ENCODE data around the gene CELF4. TPM values are rescaled to one million over a fixed set of nuclear protein-coding genes. Genes with fewer than 3 reads are reported as not detected.
A peak's percentile ranks its signal among the peaks of the same experiment; 100 is the strongest.

CELF4 gene
- total RNA-seq, 3 donors from 2014 or later (not counting 1 experiment from before 2014, with no cell fraction given) = not detected

GRCh38 chr18:37258819-37259218 lies 306.8 kb downstream of the CELF4 start:
- no peaks in the 10 kb centered on the region for H3K9me3 ChIP-seq (ENCODE audit: control insufficient read depth, insufficient read depth, low read length)
- H3K4me1 ChIP-seq (ENCODE audit: control insufficient read depth, insufficient read depth, low read length) = no peaks in the 10 kb centered on the region
- WGBS (ENCODE audit: insufficient coverage) = 59% methylated on average over 11 of the region's 11 CpGs
- H3K36me3 ChIP-seq (ENCODE audit: control insufficient read depth, insufficient read depth, low read length) = no peaks in the 10 kb centered on the region
- intact Hi-C loops (cut with micrococcal nuclease) = no loop called here
- H3K27ac ChIP-seq (ENCODE audit: low read length) = no peak overlapping the region
- H3K27me3 ChIP-seq (ENCODE audit: control insufficient read depth, insufficient read depth, low read length) = peaks cover 2% of the 10 kb centered on the region
- H3K27me3 Mint-ChIP-seq (ENCODE audit: low read depth in 2 of 2) = peaks cover 22 to 24% of the 10 kb centered on the region in 2 donors
- no peak overlapping the region for H3K4me3 ChIP-seq (ENCODE audit: low read length)
- ATAC-seq (no peak), DNase-seq (no peak)
- H3K4me1 Mint-ChIP-seq = peaks cover 0 to 4% of the 10 kb centered on the region in 2 donors
- no peak overlapping the region for H3K4me3 Mint-ChIP-seq
- no peak for TF ChIP-seq CTCF (IDR thresholded peaks at IDR 0.05)
- H3K36me3 Mint-ChIP-seq = no peaks in the 10 kb centered on the region
- no peak overlapping the region for H3K27ac Mint-ChIP-seq
- H3K9me3 Mint-ChIP-seq = no peaks in the 10 kb centered on the region

GRCh38 chr18:37258131-37258530 lies 307.5 kb downstream of the CELF4 start:
- H3K9me3 ChIP-seq (ENCODE audit: control insufficient read depth, insufficient read depth, low read length) = no peaks in the 10 kb centered on the region
- intact Hi-C loops (cut with micrococcal nuclease) = no loop called here
- no peak overlapping the region for H3K4me3 Mint-ChIP-seq
- TF ChIP-seq CTCF (IDR thresholded peaks at IDR 0.05) = no peak
- 38% methylated on average over 9 of the region's 9 CpGs for WGBS (ENCODE audit: insufficient coverage)
- no peaks in the 10 kb centered on the region for H3K4me1 ChIP-seq (ENCODE audit: control insufficient read depth, insufficient read depth, low read length)
- ATAC-seq (no peak), DNase-seq (no peak)
- peaks cover 2% of the 10 kb centered on the region for H3K27me3 ChIP-seq (ENCODE audit: control insufficient read depth, insufficient read depth, low read length)
- H3K4me3 ChIP-seq (ENCODE audit: low read length) = no peak overlapping the region
- H3K36me3 ChIP-seq (ENCODE audit: control insufficient read depth, insufficient read depth, low read length) = no peaks in the 10 kb centered on the region
- H3K27me3 Mint-ChIP-seq (ENCODE audit: low read depth in 2 of 2) = peaks cover 22 to 24% of the 10 kb centered on the region in 2 donors
- H3K9me3 Mint-ChIP-seq = no peaks in the 10 kb centered on the region
- no peak overlapping the region for H3K27ac ChIP-seq (ENCODE audit: low read length)
- peaks cover 0 to 4% of the 10 kb centered on the region in 2 donors for H3K4me1 Mint-ChIP-seq
- no peak overlapping the region for H3K27ac Mint-ChIP-seq
- no peaks in the 10 kb centered on the region for H3K36me3 Mint-ChIP-seq

GRCh38 chr18:37254973-37255372 lies 310.6 kb downstream of the CELF4 start:
- no peak for TF ChIP-seq CTCF (IDR thresholded peaks at IDR 0.05)
- Mint-ChIP-seq H3K36me3 (no peaks in the 10 kb centered on the region), H3K27me3 (ENCODE audit: low read depth in 2 of 2) (peaks cover 35 to 41% of the 10 kb centered on the region in 2 donors), H3K4me3 (peak overlapping the region; percentile 66), H3K27ac (no peak overlapping the region), H3K4me1 (peaks cover 0 to 4% of the 10 kb centered on the region in 2 donors), H3K9me3 (no peaks in the 10 kb centered on the region)
- 83% methylated on average over 12 of the region's 12 CpGs for WGBS (ENCODE audit: insufficient coverage)
- DNase-seq (no peak), ATAC-seq (no peak)
- Histone ChIP-seq H3K9me3 (ENCODE audit: control insufficient read depth, insufficient read depth, low read length) (no peaks in the 10 kb centered on the region), H3K36me3 (ENCODE audit: control insufficient read depth, insufficient read depth, low read length) (no peaks in the 10 kb centered on the region), H3K4me1 (ENCODE audit: control insufficient read depth, insufficient read depth, low read length) (no peaks in the 10 kb centered on the region), H3K27me3 (ENCODE audit: control insufficient read depth, insufficient read depth, low read length) (peaks cover 7% of the 10 kb centered on the region), H3K27ac (ENCODE audit: low read length) (no peak overlapping the region), H3K4me3 (ENCODE audit: low read length) (no peak overlapping the region)
- intact Hi-C loops (cut with micrococcal nuclease) = no loop called here

GRCh38 chr18:37254236-37254754 lies 311.3 kb downstream of the CELF4 start:
- H3K27me3 Mint-ChIP-seq (ENCODE audit: low read depth in 2 of 2) = peaks cover 36 to 41% of the 10 kb centered on the region in 2 donors
- intact Hi-C loops (cut with micrococcal nuclease) = no loop called here
- no peaks in the 10 kb centered on the region for H3K36me3 Mint-ChIP-seq
- no peaks in the 10 kb centered on the region for H3K9me3 Mint-ChIP-seq
- H3K4me1 Mint-ChIP-seq = peaks cover 0 to 4% of the 10 kb centered on the region in 2 donors
- TF ChIP-seq CTCF (IDR thresholded peaks at IDR 0.05) = no peak
- Histone ChIP-seq H3K4me3 (ENCODE audit: low read length) (no peak overlapping the region), H3K27me3 (ENCODE audit: control insufficient read depth, insufficient read depth, low read length) (peaks cover 7% of the 10 kb centered on the region), H3K36me3 (ENCODE audit: control insufficient read depth, insufficient read depth, low read length) (no peaks in the 10 kb centered on the region), H3K4me1 (ENCODE audit: control insufficient read depth, insufficient read depth, low read length) (no peaks in the 10 kb centered on the region), H3K9me3 (ENCODE audit: control insufficient read depth, insufficient read depth, low read length) (no peaks in the 10 kb centered on the region), H3K27ac (ENCODE audit: low read length) (no peak overlapping the region)
- DNase-seq = no peak
- H3K27ac Mint-ChIP-seq = no peak overlapping the region
- WGBS (ENCODE audit: insufficient coverage) = 8% methylated on average over 49 of the region's 49 CpGs
- no peak for ATAC-seq
- peak overlapping the region; percentile 66 for H3K4me3 Mint-ChIP-seq
